Osteoblast (primary cell): ENCODE results near the gene ABO. TPM values are rescaled to one million over a fixed set of nuclear protein-coding genes. Genes with fewer than 3 reads are reported as not detected.

Experiments
- DNase-seq: peaks from one replicate; pipeline ENCODE4 v3.0.0; 2011; ENCODE audit warnings: low spot score, mixed read lengths; ENCODE audit not compliant: insufficient read length; ENCODE audit errors: missing footprints
- H2AFZ ChIP-seq: 2 replicates; pipeline ENCODE4 v1.6.0; 2011; ENCODE audit warnings: mild to moderate bottlenecking, low read length
- H3K27ac ChIP-seq: 2 replicates; pipeline ENCODE4 v1.5.1; 2011; ENCODE audit warnings: mild to moderate bottlenecking, low read depth, low read length, moderate library complexity
- H3K27me3 ChIP-seq: 2 replicates; pipeline ENCODE4 v1.6.0; 2012; ENCODE audit warnings: mild to moderate bottlenecking, control low read depth, inconsistent platforms, low read length, moderate library complexity; ENCODE audit not compliant: insufficient read depth
- H3K36me3 ChIP-seq: 2 replicates; pipeline ENCODE4 v1.5.1; 2011; ENCODE audit warnings: mild to moderate bottlenecking, low read length, control low read depth, moderate library complexity; ENCODE audit not compliant: insufficient read depth
- H3K4me1 ChIP-seq: 2 replicates; pipeline ENCODE4 v1.5.1; 2011; ENCODE audit warnings: mild to moderate bottlenecking, low read length, control low read depth, moderate library complexity; ENCODE audit not compliant: insufficient read depth
- H3K4me2 ChIP-seq: 2 replicates; pipeline ENCODE4 v1.6.0; 2011; ENCODE audit warnings: mild to moderate bottlenecking, low read length; ENCODE audit not compliant: insufficient read depth
- H3K4me3 ChIP-seq: fragments of 200-600 bp; sonication (generic); 3 replicates; pipeline ENCODE4 v1.5.1; 2012; ENCODE audit warnings: mild to moderate bottlenecking, low read length, inconsistent platforms; ENCODE audit not compliant: insufficient read depth
- H3K79me2 ChIP-seq: 2 replicates; pipeline ENCODE4 v1.6.0; 2012; ENCODE audit warnings: mild to moderate bottlenecking, low read length, control low read depth, inconsistent platforms; ENCODE audit not compliant: insufficient read depth
- H3K9me3 ChIP-seq: 2 replicates; pipeline ENCODE4 v1.5.1; 2011; ENCODE audit warnings: low read depth, low read length, control low read depth
- H4K20me1 ChIP-seq: 2 replicates; pipeline ENCODE4 v1.6.0; 2012; ENCODE audit warnings: mild to moderate bottlenecking, low read length, control low read depth; ENCODE audit not compliant: insufficient read depth
- total RNA-seq: library from RNA; depleted of rRNA; stranded (reverse); fragments of >200 nt; gene quantifications from 2 replicates; pipeline ENCODE4 v1.2.3, GENCODE V29; 2012
- TF ChIP-seq, protein P1 (sequence below): IDR thresholded peaks from 2 replicates; pipeline ENCODE4 v1.5.1; 2011; ENCODE audit warnings: mild to moderate bottlenecking, low read depth, low read length, moderate library complexity; ENCODE audit errors: extremely low read depth

ABO gene
- not detected in 2 replicates for total RNA-seq

DNA sequence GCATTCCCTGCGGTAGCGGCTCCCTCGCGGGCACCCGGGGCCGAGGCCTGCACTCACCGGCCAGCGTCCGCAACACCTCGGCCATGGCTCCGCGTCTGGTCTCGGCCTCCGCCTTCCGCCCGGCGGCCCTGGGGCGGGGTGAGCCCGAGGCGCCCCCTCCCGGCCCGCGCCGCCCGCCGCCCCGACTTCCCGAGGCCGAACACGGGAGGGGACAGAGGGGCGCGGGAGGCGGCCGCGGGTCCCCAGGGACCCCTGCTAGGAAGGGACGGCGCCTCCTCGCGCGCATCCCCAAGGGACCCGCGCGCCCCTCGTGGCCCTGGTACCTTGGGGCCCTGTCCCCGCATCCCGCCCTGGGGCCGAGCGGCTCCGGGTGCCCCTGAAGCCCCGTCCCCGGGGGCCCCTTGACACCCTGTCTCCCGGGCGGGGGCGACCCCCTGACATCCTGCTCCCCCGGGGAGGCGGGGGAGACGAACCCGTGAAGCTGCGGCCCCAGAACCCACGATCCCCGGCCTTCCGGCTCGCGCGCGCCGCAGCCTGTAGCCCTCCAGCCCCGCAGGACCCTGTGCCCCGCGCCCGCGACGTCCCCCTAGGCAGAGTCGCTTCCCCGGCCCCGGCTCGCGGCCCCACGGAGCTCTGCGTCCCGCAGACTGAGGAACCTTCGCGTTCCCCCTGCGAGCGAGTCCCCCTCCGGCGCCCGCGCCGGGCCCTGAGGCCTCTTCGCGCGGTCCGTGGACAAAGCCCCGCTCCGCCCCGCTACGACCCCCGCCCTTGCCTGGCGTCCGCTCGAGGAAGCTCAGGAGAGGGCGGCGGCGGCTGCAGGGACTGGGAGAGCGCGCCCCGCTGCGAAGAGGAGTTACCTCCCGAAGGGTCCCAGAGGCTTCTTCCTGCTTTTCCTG lies at the start of gene ABO:
ABO (minus strand) TSS at position 97 of the 896 bp plus-strand sequence.
- no peak within 1 kb of the TSS for H3K27ac ChIP-seq
- H3K9me3 ChIP-seq, result no peaks in the 10 kb centered on the region
- H4K20me1 ChIP-seq, result no peaks in the 10 kb centered on the region
- H3K36me3 ChIP-seq, result no peaks in the 10 kb centered on the region
- H3K4me1 ChIP-seq, result no peaks in the 10 kb centered on the region
- H3K4me2 ChIP-seq, result no peak within 1 kb of the TSS
- no peaks in the 10 kb centered on the region for H3K79me2 ChIP-seq
- peak; percentile 77 for DNase-seq
- TF ChIP-seq, protein P1, sequence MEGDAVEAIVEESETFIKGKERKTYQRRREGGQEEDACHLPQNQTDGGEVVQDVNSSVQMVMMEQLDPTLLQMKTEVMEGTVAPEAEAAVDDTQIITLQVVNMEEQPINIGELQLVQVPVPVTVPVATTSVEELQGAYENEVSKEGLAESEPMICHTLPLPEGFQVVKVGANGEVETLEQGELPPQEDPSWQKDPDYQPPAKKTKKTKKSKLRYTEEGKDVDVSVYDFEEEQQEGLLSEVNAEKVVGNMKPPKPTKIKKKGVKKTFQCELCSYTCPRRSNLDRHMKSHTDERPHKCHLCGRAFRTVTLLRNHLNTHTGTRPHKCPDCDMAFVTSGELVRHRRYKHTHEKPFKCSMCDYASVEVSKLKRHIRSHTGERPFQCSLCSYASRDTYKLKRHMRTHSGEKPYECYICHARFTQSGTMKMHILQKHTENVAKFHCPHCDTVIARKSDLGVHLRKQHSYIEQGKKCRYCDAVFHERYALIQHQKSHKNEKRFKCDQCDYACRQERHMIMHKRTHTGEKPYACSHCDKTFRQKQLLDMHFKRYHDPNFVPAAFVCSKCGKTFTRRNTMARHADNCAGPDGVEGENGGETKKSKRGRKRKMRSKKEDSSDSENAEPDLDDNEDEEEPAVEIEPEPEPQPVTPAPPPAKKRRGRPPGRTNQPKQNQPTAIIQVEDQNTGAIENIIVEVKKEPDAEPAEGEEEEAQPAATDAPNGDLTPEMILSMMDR, result no peak
- H3K27me3 ChIP-seq, result peaks cover 42% of the 10 kb centered on the region
- H3K4me3 ChIP-seq, result no peak within 1 kb of the TSS
- no peak within 1 kb of the TSS for H2AFZ ChIP-seq

DNA sequence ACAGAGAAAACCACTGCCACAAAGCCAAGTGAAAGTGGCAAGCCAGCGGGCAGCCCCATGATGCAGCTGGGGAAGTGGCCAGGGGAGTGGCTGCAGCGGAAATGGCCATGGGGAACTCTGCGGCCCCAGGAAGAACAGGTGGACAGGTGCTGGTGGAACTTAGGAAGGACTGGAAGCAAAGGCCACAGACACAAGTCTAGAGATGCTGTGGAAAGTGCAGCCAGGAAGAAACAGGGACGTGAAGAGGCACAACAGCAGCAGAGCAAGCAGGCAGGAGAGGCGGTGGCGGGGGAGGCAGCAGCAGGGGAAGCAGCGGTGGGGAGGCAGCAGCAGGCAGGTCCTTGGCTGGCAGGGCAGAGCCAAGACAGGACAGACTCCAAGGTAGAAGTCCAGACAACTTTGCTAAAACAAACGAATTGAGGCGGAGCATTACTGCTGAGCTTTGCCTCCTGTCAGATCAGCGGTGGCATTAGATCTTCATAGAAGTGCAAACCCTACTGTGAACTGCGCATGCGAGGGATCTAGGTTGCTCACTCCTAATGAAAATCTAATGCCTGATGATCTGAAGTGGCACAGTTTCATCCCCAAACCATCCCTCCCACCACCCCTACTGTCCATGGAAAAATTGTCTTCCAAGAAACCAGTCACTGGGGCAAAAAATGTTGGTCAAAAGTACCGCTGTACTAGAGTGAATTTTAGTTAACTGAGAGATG lies 49.1 kb upstream of the ABO start:
- Histone ChIP-seq H3K4me1 (no peaks in the 10 kb centered on the region), H4K20me1 (no peaks in the 10 kb centered on the region), H3K36me3 (no peaks in the 10 kb centered on the region), H3K27ac (no peak overlapping the region), H3K79me2 (no peaks in the 10 kb centered on the region), H3K4me3 (no peak overlapping the region), H3K4me2 (no peak overlapping the region), H3K27me3 (peaks cover 4% of the 10 kb centered on the region), H3K9me3 (no peaks in the 10 kb centered on the region), H2AFZ (no peak overlapping the region)
- DNase-seq, result no peak
- TF ChIP-seq, protein P1, result no peak

DNA sequence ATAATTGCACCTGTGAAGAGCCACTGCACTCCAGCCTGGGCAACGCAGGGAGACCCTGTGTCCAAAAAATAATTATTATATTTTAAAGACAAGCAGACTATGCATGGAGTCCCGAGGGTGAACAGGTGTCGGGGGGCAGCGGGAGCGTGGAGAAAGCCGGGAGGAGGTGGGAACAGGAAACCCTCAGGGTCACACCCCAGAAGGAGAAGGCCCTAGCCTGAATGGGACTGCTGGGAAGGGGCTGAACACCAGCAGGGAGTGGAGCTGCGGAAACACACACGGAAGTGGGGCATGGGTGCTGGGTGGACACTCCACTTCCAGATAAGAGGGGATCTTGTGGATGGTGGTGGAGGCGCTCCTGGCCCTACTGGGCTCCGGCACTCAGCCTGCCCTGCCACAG lies 48.2 kb upstream of the ABO start:
- Histone ChIP-seq H3K27ac (no peak overlapping the region), H3K4me2 (no peak overlapping the region), H2AFZ (no peak overlapping the region), H3K9me3 (no peaks in the 10 kb centered on the region), H3K79me2 (no peaks in the 10 kb centered on the region), H3K4me1 (no peaks in the 10 kb centered on the region), H3K36me3 (no peaks in the 10 kb centered on the region), H3K4me3 (no peak overlapping the region), H3K27me3 (peaks cover 4% of the 10 kb centered on the region), H4K20me1 (no peaks in the 10 kb centered on the region)
- TF ChIP-seq, protein P1, result no peak
- DNase-seq, result no peak

DNA sequence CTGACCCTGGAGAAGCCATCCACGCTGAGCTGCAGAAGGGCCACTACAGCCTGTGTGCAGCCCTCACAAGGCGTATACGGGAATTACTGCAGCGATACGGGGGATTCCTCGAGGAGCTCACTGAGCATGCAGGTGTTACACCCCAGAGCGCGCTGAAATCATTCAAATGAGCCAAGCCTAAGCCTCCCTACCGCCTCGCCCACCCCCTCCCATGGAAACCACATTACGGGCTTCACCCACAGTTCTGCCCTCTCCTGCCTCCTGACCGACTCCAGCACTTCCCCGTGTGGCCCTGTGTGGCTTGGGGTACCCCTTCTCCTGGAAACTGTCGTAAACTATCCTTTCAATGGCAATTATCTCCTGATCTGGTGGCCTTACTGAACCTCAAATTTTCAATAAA lies 47.7 kb upstream of the ABO start:
- Histone ChIP-seq H3K27ac (no peak overlapping the region), H2AFZ (no peak overlapping the region), H3K4me1 (no peaks in the 10 kb centered on the region), H3K9me3 (no peaks in the 10 kb centered on the region), H4K20me1 (no peaks in the 10 kb centered on the region), H3K4me2 (no peak overlapping the region), H3K36me3 (no peaks in the 10 kb centered on the region), H3K27me3 (peaks cover 4% of the 10 kb centered on the region), H3K4me3 (no peak overlapping the region), H3K79me2 (no peaks in the 10 kb centered on the region)
- TF ChIP-seq, protein P1, result no peak
- DNase-seq, result no peak
